ENCODE data around the gene TOR2A.

GRCh38 chr9:127715470-127716337 is 19.4 kb downstream of the TOR2A start, which contains the start of the genes PTRH1 and TTC16:
- peak in 1 of 2 donors; percentile 78 for TF ChIP-seq POLR2A (IDR thresholded peaks at IDR 0.05)
- TF ChIP-seq, protein P1, sequence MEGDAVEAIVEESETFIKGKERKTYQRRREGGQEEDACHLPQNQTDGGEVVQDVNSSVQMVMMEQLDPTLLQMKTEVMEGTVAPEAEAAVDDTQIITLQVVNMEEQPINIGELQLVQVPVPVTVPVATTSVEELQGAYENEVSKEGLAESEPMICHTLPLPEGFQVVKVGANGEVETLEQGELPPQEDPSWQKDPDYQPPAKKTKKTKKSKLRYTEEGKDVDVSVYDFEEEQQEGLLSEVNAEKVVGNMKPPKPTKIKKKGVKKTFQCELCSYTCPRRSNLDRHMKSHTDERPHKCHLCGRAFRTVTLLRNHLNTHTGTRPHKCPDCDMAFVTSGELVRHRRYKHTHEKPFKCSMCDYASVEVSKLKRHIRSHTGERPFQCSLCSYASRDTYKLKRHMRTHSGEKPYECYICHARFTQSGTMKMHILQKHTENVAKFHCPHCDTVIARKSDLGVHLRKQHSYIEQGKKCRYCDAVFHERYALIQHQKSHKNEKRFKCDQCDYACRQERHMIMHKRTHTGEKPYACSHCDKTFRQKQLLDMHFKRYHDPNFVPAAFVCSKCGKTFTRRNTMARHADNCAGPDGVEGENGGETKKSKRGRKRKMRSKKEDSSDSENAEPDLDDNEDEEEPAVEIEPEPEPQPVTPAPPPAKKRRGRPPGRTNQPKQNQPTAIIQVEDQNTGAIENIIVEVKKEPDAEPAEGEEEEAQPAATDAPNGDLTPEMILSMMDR (IDR thresholded peaks at IDR 0.05), result no peak

Measured in thyroid gland (tissue), 4 donors.